NB4 (cell line): ENCODE results near the gene SLC30A5.

Experiments
- CTCF ChIP-seq: IDR thresholded peaks from one replicate; pipeline ENCODE4 v1.5.1; 2012; ENCODE audit warnings: low read depth, low read length
- POLR2A ChIP-seq: IDR thresholded peaks from 2 replicates; pipeline ENCODE4 v1.6.1; 2011; ENCODE audit warnings: mild to moderate bottlenecking; ENCODE audit not compliant: insufficient read length; ENCODE audit errors: extremely low read depth

- no peak for TF ChIP-seq CTCF
- no peak for TF ChIP-seq POLR2A
Observed at GRCh38 chr5:69046375-69046957, 47.3 kb upstream of the SLC30A5 start.
